Natural killer cell (primary cell): Measurements from ENCODE around the gene PDILT. TPM values are rescaled to one million over a fixed set of nuclear protein-coding genes. Genes with fewer than 3 reads are reported as not detected.

Source experiments
- ATAC-seq, 3 donors: fragments of 150-1000 bp in 2 of 3; fragments of 200-7000 bp in 1 of 3; cut with Tn5 transposase; 1 replicate in 1 of 3; 2 replicates in 2 of 3; pipeline ENCODE4 v1.10.0; 2021; ENCODE audit warnings: mild to moderate bottlenecking in 2 of 3, moderate library complexity in 2 of 3
- DNase-seq, 2 donors: peaks; one replicate each; pipeline versions ENCODE4 v3.0.0 to v3.0.0-alpha.2; 2013 to 2021; ENCODE audit warnings: mixed read lengths in 1 of 2
- H3K27ac ChIP-seq: one replicate; pipeline ENCODE4 v1.5.1; 2013; ENCODE audit warnings: mild to moderate bottlenecking, low read length
- H3K27me3 ChIP-seq: one replicate; pipeline ENCODE4 v1.6.1; 2013; ENCODE audit warnings: low read length; ENCODE audit not compliant: control insufficient read depth, insufficient read depth
- H3K36me3 ChIP-seq: one replicate; pipeline ENCODE4 v1.6.1; 2013; ENCODE audit warnings: low read length; ENCODE audit not compliant: control insufficient read depth, insufficient read depth
- H3K4me1 ChIP-seq: one replicate; pipeline ENCODE4 v1.6.1; 2013; ENCODE audit warnings: low read length; ENCODE audit not compliant: control insufficient read depth, insufficient read depth
- H3K4me3 ChIP-seq: one replicate; pipeline ENCODE4 v1.5.1; 2013; ENCODE audit warnings: low read length
- H3K9me3 ChIP-seq: one replicate; pipeline ENCODE4 v1.6.1; 2013; ENCODE audit warnings: low read length; ENCODE audit not compliant: control insufficient read depth, insufficient read depth
- H3K27ac Mint-ChIP-seq, 2 donors: one replicate each; pipeline ENCODE4 v1.8.0; 2022; ENCODE audit warnings: mild to moderate bottlenecking in 2 of 2, mixed read lengths in 2 of 2, moderate library complexity in 1 of 2
- H3K27me3 Mint-ChIP-seq, 2 donors: one replicate each; pipeline ENCODE4 v1.8.0; 2022; ENCODE audit warnings: low read depth in 2 of 2, mixed read lengths in 2 of 2
- H3K36me3 Mint-ChIP-seq: one replicate; pipeline ENCODE4 v1.8.0; 2022; ENCODE audit warnings: mixed read lengths
- H3K4me1 Mint-ChIP-seq, 2 donors: one replicate each; pipeline ENCODE4 v1.8.0; 2022; ENCODE audit warnings: mixed read lengths in 2 of 2
- H3K4me3 Mint-ChIP-seq: one replicate; pipeline ENCODE4 v1.8.0; 2022; ENCODE audit warnings: mild to moderate bottlenecking, moderate library complexity, mixed read lengths
- H3K9me3 Mint-ChIP-seq, 2 donors: one replicate each; pipeline ENCODE4 v1.8.0; 2022; ENCODE audit warnings: mixed read lengths in 2 of 2
- CTCF ChIP-seq: fragments of 200-600 bp; IDR thresholded peaks from one replicate; pipeline ENCODE4 v1.8.0; 2022; ENCODE audit warnings: antibody characterized with exemption
- WGBS: methylation state at CpG from one replicate; pipeline ENCODE4 v1.1.7; 2013; ENCODE audit warnings: missing lambda C conversion rate; ENCODE audit not compliant: insufficient coverage; 5-methylcytosine and 5-hydroxymethylcytosine counted together
- intact Hi-C: fragments of 100-400 bp; cut with micrococcal nuclease; formaldehyde crosslinking; loops from one replicate; pipeline ENCODE4 v1.14.2; 2022
- total RNA-seq, 4 donors: library from RNA; stranded (reverse); fragments of 120-200 nt in 1 of 4; gene quantifications; one replicate each; pipeline versions ENCODE4 v1.2.3 to v1.2.4, GENCODE V29; 2013 to 2022

Gene PDILT
- total RNA-seq, 3 donors from 2014 or later (not counting 1 experiment from before 2014, with no cell fraction given): not detected

DNA sequence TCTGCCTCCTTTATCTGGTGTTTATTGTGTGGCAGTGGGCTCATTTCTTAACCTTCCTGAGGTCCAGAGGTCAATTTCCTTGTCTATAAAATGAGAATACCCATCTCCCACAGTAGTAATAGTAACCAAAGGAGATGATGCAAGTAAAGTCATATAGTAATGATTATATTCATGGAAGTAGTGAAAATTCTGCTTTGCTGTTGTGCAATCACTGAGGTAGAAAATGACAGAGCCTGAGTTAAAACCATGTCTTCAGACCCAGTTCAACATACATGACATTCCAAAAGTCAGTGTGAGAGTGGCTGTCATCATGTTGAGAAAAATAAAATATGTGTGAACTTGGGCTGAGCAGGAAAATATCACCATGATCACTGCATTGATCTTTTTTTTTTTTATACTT is 51.2 kb downstream of the PDILT start:
- intact Hi-C loops: no loop called here
- H3K27me3 ChIP-seq: no peaks in the 10 kb centered on the region
- no peaks in the 10 kb centered on the region for H3K9me3 Mint-ChIP-seq
- H3K4me1 Mint-ChIP-seq: no peaks in the 10 kb centered on the region
- no peaks in the 10 kb centered on the region for H3K9me3 ChIP-seq
- TF ChIP-seq CTCF: no peak
- H3K4me3 Mint-ChIP-seq: no peak overlapping the region
- no peaks in the 10 kb centered on the region for H3K36me3 ChIP-seq
- ATAC-seq (no peak), DNase-seq (no peak)
- H3K27me3 Mint-ChIP-seq: peaks cover 0 to 26% of the 10 kb centered on the region in 2 donors
- H3K4me1 ChIP-seq: no peaks in the 10 kb centered on the region
- H3K4me3 ChIP-seq: no peak overlapping the region
- H3K27ac ChIP-seq: no peak overlapping the region
- no peak overlapping the region for H3K27ac Mint-ChIP-seq
- H3K36me3 Mint-ChIP-seq: no peaks in the 10 kb centered on the region

DNA sequence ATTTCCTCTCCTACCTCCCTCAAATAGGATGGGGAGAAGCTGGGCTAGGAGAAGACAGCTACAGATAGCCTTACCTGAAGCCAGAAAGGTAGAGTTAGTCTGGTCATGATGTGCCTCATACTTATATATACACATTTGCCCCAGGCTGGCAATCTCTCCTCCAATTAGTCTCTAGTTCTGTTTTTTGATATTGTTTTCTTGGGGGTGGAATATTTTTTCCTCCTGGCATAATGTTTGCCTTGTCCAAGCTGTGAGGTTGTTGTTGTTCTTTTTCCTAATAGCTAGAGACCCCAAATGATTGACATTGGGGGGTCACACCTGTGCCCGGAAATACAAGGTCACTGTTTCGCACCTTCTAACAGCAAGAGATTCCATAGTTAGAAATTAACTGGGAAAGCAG is 51.9 kb downstream of the PDILT start, which contains the start of gene UMOD:
UMOD (minus strand) TSS at position 101 of the 400 bp plus-strand sequence. CDS start 1,978 bp downstream, outside the sequence.
- Mint-ChIP-seq H3K36me3 (no peaks in the 10 kb centered on the region), H3K4me1 (no peaks in the 10 kb centered on the region), H3K27me3 (peaks cover 0 to 26% of the 10 kb centered on the region in 2 donors), H3K27ac (no peak within 1 kb of the TSS), H3K4me3 (no peak within 1 kb of the TSS), H3K9me3 (no peaks in the 10 kb centered on the region)
- no peaks in the 10 kb centered on the region for H3K27me3 ChIP-seq
- TF ChIP-seq CTCF: no peak
- no peak for DNase-seq
- 89% methylated on average over 2 of the region's 2 CpGs for WGBS
- no peak within 1 kb of the TSS for H3K4me3 ChIP-seq
- H3K9me3 ChIP-seq: no peaks in the 10 kb centered on the region
- H3K4me1 ChIP-seq: no peaks in the 10 kb centered on the region
- intact Hi-C loops: no loop called here
- no peak within 1 kb of the TSS for H3K27ac ChIP-seq
- no peaks in the 10 kb centered on the region for H3K36me3 ChIP-seq
- ATAC-seq: no peak

DNA sequence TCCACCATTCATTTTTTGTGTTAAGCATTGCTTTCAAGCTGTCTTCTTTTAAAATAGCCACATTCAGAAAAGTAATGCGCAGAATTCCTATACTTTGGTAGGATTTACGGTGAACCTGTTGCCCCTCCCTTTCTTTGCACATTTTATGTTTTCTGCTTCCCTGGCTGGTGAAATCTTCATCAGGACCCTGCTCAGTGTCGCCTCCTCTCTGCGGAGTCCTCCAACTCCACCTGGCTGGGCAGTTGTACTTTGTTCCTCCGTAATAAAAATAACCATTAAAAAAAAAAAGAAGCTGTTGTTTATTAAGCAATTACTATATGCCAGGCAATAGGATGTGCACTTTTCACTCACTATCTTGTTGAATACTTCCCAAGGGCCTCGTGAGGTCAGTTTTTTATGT is 54.9 kb downstream of the PDILT start:
- no peak overlapping the region for H3K4me3 ChIP-seq
- intact Hi-C loops: no loop called here
- H3K4me3 Mint-ChIP-seq: no peak overlapping the region
- no peak for TF ChIP-seq CTCF
- no peaks in the 10 kb centered on the region for H3K9me3 Mint-ChIP-seq
- no peaks in the 10 kb centered on the region for H3K36me3 Mint-ChIP-seq
- no peaks in the 10 kb centered on the region for H3K4me1 ChIP-seq
- H3K4me1 Mint-ChIP-seq: no peaks in the 10 kb centered on the region
- no peak overlapping the region for H3K27ac Mint-ChIP-seq
- WGBS: 75% methylated on average over 5 of the region's 6 CpGs
- H3K9me3 ChIP-seq: no peaks in the 10 kb centered on the region
- H3K36me3 ChIP-seq: no peaks in the 10 kb centered on the region
- ATAC-seq (no peak), DNase-seq (no peak)
- H3K27me3 Mint-ChIP-seq: peaks cover 0 to 9% of the 10 kb centered on the region in 2 donors
- no peaks in the 10 kb centered on the region for H3K27me3 ChIP-seq
- no peak overlapping the region for H3K27ac ChIP-seq
